Glutamatergic neuron (in vitro differentiated cells): Measurements from ENCODE around the gene TMA7B. TPM values are rescaled to one million over a fixed set of nuclear protein-coding genes. Genes with fewer than 3 reads are reported as not detected.

ENCODE experiments used
- DNase-seq: peaks from one replicate; pipeline ENCODE4 v3.0.0; 2022
- H3K27ac Mint-ChIP-seq: one replicate; pipeline ENCODE4 v1.8.0; 2020; ENCODE audit warnings: mild to moderate bottlenecking, mixed read lengths, inconsistent platforms; ENCODE audit not compliant: unreplicated experiment
- H3K27me3 Mint-ChIP-seq: one replicate; pipeline ENCODE4 v1.8.0; 2020; ENCODE audit warnings: mild to moderate bottlenecking, moderate library complexity, mixed read lengths, inconsistent platforms; ENCODE audit not compliant: unreplicated experiment
- H3K36me3 Mint-ChIP-seq: one replicate; pipeline ENCODE4 v1.8.0; 2020; ENCODE audit warnings: mild to moderate bottlenecking, mixed read lengths, inconsistent platforms; ENCODE audit not compliant: unreplicated experiment
- H3K4me1 Mint-ChIP-seq: one replicate; pipeline ENCODE4 v1.8.0; 2020; ENCODE audit warnings: mild to moderate bottlenecking, low read depth, mixed read lengths, inconsistent platforms; ENCODE audit not compliant: unreplicated experiment
- H3K4me3 Mint-ChIP-seq: one replicate; pipeline ENCODE4 v1.8.0; 2020; ENCODE audit warnings: mild to moderate bottlenecking, mixed read lengths, inconsistent platforms; ENCODE audit not compliant: unreplicated experiment
- H3K9me3 Mint-ChIP-seq: one replicate; pipeline ENCODE4 v1.8.0; 2020; ENCODE audit warnings: mild to moderate bottlenecking, moderate library complexity, mixed read lengths, inconsistent platforms; ENCODE audit not compliant: unreplicated experiment
- CTCF ChIP-seq: fragments of 200-600 bp; sonication (generic); IDR thresholded peaks from one replicate; pipeline ENCODE4 v1.5.0; 2021; ENCODE audit not compliant: partially characterized antibody, unreplicated experiment
- total RNA-seq: library from RNA; stranded (reverse); fragmentation: NEBNext Ultra II Directional; extraction: Animal tissue kit (Norgen Biotek cat#: 25700); gene quantifications from one replicate; pipeline ENCODE4 v1.2.1, GENCODE V29; 2021; ENCODE audit not compliant: unreplicated experiment

TMA7B gene
- total RNA-seq, 1 donor from 2014 or later = not detected

GRCh38 chr22:39985383-39986035, 25.3 kb downstream of the TMA7B start:
- H3K4me3 Mint-ChIP-seq = no peak overlapping the region
- H3K36me3 Mint-ChIP-seq = no peaks in the 10 kb centered on the region
- peaks cover 11% of the 10 kb centered on the region for H3K27me3 Mint-ChIP-seq
- H3K9me3 Mint-ChIP-seq = peaks cover 7% of the 10 kb centered on the region
- TF ChIP-seq CTCF = no peak
- DNase-seq = no peak
- H3K27ac Mint-ChIP-seq = no peak overlapping the region
- H3K4me1 Mint-ChIP-seq = peaks cover 6% of the 10 kb centered on the region

GRCh38 chr22:39988386-39989114, 28.4 kb downstream of the TMA7B start:
- Mint-ChIP-seq H3K9me3 (peaks cover 7% of the 10 kb centered on the region), H3K4me3 (no peak overlapping the region), H3K27ac (no peak overlapping the region), H3K4me1 (peaks cover 6% of the 10 kb centered on the region), H3K27me3 (peaks cover 10% of the 10 kb centered on the region), H3K36me3 (no peaks in the 10 kb centered on the region)
- TF ChIP-seq CTCF = no peak
- DNase-seq = no peak

GRCh38 chr22:39989633-39990032, 29.4 kb downstream of the TMA7B start:
- H3K27ac Mint-ChIP-seq = no peak overlapping the region
- H3K36me3 Mint-ChIP-seq = no peaks in the 10 kb centered on the region
- no peaks in the 10 kb centered on the region for H3K4me1 Mint-ChIP-seq
- no peak overlapping the region for H3K4me3 Mint-ChIP-seq
- peaks cover 7% of the 10 kb centered on the region for H3K9me3 Mint-ChIP-seq
- peaks cover 10% of the 10 kb centered on the region for H3K27me3 Mint-ChIP-seq
- TF ChIP-seq CTCF = no peak
- no peak for DNase-seq

GRCh38 chr22:39990686-39991085, 30.5 kb downstream of the TMA7B start:
- no peak for TF ChIP-seq CTCF
- H3K4me3 Mint-ChIP-seq = no peak overlapping the region

More at GRCh38 chr22:39990686-39991085, 30.5 kb downstream of the TMA7B start:
- H3K27ac Mint-ChIP-seq = no peak overlapping the region
- peaks cover 8% of the 10 kb centered on the region for H3K27me3 Mint-ChIP-seq
- no peaks in the 10 kb centered on the region for H3K36me3 Mint-ChIP-seq
- peaks cover 7% of the 10 kb centered on the region for H3K9me3 Mint-ChIP-seq
- DNase-seq = no peak
- no peaks in the 10 kb centered on the region for H3K4me1 Mint-ChIP-seq
